ENCODE measurements around the gene UQCC5.

The UQCC5 gene, protein sequence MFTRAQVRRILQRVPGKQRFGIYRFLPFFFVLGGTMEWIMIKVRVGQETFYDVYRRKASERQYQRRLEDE

DNA sequence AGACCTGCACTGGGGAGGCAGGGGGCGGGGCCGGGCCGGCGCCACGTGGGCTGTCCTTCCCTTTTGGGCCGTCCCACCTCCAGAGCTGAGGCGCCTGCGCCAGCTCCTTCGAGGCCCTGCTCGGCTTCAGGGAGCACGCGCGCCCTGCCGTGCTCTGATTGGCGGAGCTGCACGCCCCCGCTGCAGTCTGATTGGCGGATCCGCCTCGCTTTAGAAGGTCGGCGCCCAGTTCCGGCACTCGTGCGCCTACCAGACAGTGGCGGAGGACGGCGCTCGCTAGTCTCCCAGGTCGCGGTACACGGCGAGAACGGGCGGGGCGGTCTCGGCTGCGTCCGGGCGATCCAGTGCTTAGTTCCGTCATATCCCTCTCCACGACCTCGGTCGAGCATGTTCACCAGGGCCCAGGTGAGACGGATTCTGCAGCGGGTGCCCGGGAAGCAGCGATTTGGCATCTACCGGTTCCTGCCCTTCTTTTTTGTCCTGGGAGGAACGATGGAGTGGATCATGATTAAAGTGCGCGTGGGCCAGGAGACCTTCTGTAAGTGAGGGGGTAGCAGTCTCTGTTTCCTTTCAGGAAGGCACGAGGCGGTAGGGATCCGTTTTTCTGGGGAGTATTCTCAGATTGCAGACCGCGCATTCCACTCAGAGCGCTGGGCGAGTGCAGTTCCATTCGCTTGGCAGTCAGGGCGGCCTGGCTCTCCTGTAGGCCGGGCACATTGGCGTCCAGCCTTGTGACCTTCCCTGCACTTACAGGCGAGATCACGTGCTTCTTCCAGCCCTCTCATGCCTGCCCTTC is at the start of gene UQCC5:
Gene UQCC5, plus strand, starts transcription at position 237 of the 796 bp plus-strand sequence. Its CDS starts 151 bp downstream, at position 388.
- peak; percentile 99 for DNase-seq

DNA sequence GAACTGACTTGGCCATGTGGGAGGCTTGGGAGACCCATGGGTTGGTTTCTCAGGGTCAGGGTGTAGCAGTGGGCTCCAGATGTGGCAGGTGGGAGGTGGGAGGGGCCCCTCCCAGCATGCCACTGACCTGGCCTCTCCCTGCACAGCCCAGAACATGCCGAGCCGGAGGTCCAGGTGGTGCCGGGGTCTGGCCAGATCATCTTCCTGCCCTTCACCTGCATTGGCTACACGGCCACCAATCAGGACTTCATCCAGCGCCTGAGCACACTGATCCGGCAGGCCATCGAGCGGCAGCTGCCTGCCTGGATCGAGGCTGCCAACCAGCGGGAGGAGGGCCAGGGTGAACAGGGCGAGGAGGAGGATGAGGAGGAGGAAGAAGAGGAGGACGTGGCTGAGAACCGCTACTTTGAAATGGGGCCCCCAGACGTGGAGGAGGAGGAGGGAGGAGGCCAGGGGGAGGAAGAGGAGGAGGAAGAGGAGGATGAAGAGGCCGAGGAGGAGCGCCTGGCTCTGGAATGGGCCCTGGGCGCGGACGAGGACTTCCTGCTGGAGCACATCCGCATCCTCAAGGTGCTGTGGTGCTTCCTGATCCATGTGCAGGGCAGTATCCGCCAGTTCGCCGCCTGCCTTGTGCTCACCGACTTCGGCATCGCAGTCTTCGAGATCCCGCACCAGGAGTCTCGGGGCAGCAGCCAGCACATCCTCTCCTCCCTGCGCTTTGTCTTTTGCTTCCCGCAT is 49.2 kb upstream of the UQCC5 start:
- no peak for DNase-seq

DNA sequence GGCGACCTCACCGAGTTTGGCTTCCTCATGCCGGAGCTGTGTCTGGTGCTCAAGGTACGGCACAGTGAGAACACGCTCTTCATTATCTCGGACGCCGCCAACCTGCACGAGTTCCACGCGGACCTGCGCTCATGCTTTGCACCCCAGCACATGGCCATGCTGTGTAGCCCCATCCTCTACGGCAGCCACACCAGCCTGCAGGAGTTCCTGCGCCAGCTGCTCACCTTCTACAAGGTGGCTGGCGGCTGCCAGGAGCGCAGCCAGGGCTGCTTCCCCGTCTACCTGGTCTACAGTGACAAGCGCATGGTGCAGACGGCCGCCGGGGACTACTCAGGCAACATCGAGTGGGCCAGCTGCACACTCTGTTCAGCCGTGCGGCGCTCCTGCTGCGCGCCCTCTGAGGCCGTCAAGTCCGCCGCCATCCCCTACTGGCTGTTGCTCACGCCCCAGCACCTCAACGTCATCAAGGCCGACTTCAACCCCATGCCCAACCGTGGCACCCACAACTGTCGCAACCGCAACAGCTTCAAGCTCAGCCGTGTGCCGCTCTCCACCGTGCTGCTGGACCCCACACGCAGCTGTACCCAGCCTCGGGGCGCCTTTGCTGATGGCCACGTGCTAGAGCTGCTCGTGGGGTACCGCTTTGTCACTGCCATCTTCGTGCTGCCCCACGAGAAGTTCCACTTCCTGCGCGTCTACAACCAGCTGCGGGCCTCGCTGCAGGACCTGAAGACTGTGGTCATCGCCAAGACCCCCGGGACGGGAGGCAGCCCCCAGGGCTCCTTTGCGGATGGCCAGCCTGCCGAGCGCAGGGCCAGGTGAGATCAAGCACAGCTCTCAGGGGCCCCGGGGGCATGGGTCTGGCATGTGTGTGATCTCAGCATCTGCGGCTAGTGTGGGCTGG is 48.4 kb upstream of the UQCC5 start:
- no peak for DNase-seq

GRCh38 chr3:52488746-52489145 is 47.7 kb upstream of the UQCC5 start:
- DNase-seq: no peak

DNA sequence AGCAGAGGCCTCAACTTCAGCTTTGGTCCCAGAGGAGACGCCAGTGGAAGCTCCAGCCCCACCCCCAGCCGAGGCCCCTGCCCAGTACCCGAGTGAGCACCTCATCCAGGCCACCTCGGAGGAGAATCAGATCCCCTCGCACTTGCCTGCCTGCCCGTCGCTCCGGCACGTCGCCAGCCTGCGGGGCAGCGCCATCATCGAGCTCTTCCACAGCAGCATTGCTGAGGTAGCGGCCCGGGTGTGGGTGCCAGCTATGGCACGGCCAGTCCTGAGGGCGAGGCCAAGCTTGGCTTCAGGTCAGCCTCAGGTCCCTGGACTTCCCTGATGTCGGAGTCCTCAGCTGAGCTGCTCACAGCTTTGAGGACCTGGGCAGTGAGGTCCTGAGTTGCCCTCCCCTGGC is 47.0 kb upstream of the UQCC5 start:
- DNase-seq: no peak

- no peak for DNase-seq
Observed at GRCh38 chr3:52490035-52490938, 46.1 kb upstream of the UQCC5 start.

DNA sequence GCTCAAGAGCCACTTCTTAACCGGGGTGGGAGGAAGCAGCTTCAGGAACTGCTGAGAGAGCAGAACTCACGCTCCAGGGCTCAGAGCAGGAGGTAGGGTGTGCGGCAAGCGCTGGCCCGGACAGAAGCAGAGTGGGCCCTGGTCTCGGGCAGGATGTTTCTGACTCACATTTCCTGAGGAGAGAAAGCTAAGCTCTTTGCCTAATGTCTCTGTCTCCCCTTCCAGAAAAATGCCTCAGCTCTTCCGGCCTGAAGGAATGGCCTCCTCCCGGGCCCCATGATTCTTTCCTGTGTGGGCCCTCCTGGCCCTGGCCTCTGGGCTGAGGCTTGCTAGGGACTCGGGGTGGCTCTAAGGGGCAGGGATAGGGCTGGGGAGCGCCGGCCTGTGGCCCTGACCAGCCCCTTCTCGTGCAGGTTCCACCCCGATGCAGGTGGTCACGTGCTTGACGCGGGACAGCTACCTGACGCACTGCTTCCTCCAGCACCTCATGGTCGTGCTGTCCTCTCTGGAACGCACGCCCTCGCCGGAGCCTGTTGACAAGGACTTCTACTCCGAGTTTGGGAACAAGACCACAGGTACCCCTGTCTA is 45.4 kb upstream of the UQCC5 start:
- DNase-seq: no peak

DNA sequence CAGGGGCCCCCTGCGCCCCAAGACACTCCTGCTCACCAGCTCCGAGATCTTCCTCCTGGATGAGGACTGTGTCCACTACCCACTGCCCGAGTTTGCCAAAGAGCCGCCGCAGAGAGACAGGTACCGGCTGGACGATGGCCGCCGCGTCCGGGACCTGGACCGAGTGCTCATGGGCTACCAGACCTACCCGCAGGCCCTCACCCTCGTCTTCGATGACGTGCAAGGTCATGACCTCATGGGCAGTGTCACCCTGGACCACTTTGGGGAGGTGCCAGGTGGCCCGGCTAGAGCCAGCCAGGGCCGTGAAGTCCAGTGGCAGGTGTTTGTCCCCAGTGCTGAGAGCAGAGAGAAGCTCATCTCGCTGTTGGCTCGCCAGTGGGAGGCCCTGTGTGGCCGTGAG is 44.3 kb upstream of the UQCC5 start:
- no peak for DNase-seq

DNA sequence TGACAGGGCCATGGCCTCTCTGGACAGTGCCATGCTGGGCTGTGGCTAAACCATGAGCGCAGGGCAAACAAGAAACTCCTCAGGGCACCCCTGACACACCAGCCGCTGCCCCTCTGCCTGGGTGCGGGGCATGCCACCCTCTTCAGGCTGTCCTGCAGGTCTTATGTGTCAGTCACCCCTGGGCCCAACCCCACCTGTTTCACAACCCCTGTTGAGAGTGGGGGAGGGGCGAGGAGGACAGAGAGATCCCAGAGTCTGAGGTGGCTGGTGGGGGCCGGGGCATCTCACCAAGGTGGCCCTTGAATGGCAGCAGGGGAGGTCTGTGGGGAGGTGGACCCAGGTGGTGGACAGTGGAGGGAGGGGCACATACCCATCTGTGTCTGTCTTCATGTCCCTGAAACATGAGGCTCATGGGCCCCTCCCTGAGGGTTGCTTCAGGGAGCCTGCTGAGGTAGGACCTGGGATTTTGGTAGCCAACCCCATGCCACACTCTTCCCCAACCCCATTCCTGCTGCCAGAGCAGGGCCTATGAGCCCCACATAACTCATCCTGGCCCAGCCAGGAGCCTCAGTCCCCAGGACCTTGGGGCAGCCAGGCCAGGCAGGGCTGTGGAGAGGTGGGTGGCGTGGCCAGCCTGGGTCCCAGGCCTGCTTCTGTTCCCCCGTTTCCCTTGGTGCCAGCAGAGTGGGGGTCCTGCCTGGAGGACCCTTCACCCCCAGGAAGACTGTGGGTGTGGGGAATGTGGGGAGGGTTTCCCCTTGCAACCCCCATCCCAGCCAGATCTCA is 43.0 kb upstream of the UQCC5 start:
- DNase-seq: no peak

GRCh38 chr3:52494445-52494844 is 42.0 kb upstream of the UQCC5 start:
- no peak for DNase-seq

DNA sequence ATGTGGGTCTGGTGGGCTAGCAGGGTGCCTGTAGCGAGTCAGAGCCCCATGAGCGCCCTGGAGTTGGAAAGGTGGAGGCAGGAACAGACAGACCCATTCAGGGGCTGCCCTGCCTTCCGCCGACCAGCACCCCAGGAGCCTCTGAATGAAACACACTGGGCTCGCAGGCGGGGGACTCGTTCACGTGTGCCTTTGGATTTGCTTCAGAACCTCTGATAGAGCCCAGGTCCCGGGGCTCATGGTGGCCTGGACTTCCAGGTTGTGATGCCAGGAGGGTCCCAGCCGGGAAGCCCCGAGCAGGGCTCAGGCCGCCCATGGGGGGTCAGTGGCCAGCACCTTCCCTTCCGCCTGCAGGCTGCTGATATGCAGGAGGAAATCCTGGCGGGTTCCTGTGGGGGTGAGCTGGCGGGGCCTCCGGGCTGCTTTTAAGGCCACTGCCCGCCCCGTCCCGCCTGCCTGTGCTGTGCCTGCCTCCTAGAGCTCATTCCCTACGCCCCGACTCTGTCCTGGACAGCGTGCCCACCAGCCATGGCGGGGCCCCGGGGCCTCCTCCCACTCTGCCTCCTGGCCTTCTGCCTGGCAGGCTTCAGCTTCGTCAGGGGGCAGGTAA is 41.4 kb upstream of the UQCC5 start, which contains the start of gene STAB1:
Gene STAB1, plus strand, starts transcription at position 453 of the 610 bp plus-strand sequence. Its CDS starts 76 bp downstream, at position 529.
- no peak for DNase-seq

DNA sequence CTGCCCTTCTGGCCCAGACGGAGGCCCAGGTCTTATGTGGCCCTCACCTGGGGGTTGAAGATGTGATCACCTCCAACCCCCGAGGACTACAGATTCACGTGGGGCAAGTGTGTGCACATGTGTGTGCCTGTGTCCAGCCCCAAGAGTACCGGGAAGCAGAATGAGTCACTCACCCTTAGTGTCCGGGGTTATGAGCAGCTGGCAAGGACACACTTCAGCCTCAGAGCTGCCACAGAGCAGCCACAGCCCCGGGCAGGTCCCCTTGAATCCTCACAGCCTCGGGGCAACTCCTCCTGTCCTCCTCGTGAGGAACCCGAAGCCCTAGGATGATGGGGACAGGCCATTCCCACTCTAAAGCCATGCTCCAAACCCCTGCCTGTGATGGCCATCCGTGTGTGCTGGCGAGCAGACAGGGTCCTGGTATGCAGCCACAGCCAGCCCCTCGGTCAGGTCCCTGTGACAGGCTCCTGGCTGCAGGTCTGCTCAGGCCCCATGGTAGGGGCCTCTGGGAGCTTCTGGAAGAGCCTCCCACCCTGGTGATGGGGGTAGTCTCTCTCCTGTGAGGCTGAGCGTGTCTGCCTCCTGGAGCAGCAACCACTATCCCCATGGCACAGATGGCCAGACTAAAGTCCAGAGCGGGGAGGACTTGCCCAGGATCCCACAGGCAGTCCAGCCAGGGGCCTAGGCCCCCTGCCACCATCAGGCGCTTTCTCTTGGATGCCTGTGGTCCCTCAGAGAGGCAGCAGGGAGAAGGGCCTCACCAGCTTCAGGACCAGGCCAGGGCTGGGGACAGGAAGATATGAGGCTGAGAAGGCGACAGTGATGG is 40.4 kb upstream of the UQCC5 start:
- no peak for DNase-seq

DNA sequence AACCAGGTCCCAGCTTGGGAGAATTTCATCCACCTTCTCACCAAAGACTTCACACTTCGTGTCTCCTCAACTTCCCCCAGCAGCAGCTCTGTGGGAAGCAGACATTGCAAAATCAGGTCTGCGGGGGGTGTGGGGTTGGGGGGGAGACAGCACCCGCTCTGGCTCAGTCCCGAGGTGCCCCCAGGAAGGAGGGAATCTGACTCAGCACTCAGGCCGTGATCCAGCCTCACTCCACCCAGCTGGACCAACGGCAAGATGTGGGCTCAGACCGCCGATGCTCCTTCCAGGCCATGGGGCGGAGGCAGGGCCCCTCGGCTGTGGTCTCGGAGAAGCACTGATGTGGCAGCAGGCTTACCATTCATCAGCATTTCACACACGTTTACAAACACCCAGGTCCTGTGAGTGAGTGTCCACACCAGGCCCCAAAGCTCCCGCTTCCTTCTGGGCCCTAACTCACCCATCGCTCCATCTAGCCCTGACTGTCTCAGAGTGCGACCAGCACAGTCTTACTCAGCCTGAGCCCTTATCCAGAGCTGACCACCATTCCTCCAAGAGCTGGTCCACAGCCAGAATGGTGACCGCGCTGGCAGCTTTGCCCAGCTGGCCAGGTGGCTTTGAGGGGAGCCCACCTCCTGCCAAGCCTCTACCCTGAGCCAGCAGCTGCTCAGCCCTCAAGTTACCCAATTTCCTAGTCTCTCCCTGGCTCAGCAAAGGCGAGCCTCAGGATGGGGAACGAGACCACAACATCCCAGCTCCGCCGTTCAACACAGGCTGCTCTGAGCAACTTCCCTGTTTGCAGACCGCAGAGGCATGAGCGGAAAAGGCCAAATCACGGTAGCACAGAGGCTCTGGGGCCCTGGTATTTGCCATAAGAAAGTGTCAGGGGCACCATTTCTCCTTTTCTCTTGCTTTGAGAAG is 38.0 kb upstream of the UQCC5 start:
- DNase-seq: no peak

GRCh38 chr3:52501046-52501445 is 35.4 kb upstream of the UQCC5 start:
- DNase-seq: no peak

DNA sequence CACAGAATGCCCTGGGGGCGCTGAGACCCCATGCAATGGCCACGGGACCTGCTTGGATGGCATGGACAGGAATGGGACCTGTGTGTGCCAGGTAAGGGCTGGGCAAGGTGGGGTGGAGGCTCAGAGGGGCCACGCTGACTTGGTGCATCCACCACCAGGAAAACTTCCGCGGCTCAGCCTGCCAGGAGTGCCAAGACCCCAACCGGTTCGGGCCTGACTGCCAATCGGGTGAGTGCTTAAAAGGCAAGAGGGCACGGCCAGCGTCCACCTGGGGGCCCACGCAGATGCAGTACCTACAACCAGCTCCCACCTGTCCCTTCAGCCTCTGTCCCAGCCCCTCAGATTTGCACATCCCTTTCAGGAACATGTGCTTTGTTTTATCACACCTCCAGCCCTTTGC is 34.4 kb upstream of the UQCC5 start:
- no peak for DNase-seq

DNA sequence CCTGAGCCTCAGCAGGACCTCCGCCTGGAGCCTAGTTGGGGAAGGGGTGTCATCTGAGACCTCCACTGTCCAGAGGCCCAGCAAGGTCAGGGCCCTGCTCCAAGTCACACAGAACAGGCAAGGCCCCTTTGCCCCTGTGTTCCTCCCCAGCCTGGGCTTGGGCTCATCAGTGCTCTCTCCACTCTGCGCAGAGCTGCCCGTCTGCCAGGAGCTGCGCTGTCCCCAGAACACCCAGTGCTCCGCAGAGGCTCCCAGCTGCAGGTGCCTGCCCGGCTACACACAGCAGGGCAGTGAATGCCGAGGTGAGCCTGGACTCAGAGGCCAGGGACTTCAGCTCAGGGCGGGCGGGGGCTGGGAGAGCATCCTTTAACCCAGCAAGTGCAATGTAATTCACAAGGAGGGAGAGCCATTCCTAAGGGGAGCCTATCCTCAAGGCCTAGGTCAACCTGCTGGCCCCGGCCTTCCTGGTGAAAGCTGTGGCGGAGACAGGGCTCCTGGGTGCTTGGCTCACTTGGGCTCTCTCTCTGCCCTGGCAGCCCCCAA is 33.5 kb upstream of the UQCC5 start:
- DNase-seq: no peak

DNA sequence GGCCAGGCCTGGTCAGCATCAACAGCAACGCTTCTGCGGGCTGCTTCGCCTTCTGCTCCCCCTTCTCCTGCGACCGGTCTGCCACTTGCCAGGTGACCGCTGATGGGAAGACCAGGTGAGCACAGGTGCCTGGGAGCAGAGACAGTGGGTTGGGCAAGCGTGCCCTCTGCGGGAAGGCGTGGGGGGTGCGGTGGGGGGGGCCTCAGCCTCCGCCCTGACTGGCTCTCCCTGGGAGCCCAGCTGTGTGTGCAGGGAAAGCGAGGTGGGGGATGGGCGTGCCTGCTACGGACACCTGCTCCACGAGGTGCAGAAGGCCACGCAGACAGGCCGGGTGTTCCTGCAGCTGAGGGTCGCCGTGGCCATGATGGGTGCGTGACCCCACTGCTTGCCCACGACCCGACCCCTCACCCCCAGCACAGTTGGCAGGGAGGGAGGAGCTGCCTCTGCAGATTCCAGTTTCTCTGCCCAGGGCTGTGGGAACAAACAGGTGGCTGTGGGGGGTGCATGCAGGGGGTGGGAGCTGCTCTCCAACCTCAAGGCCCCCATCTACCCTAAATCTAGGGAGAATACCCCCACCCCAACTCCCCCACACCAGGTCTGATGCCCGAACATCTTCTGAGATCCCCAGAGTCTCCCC is 32.5 kb upstream of the UQCC5 start:
- DNase-seq: no peak
